Esophagus muscularis mucosa (tissue), 3 donors: Measurements from ENCODE around the gene FKBP8.

Experiments used
- CTCF ChIP-seq, 3 experiments: fragments of 200-600 bp in 2 of 3; fragments of 450-650 bp in 1 of 3; sonication (generic) in 2 of 3; IDR thresholded peaks; one replicate each; pipeline ENCODE4 v1.5.1; 2017 to 2019; ENCODE audit warnings: antibody characterized with exemption in 3 of 3, mild to moderate bottlenecking in 2 of 3, moderate library complexity in 1 of 3
- POLR2A ChIP-seq: fragments of 450-650 bp; IDR thresholded peaks from one replicate; pipeline ENCODE4 v1.6.1; 2017; ENCODE audit warnings: antibody characterized with exemption, moderate library complexity, mild to moderate bottlenecking, low read depth
- POLR2AphosphoS5 ChIP-seq, 2 donors: sonication (generic); formaldehyde crosslinking; IDR thresholded peaks; one replicate each; pipeline ENCODE4 v1.6.1; 2017; ENCODE audit warnings: antibody characterized with exemption in 2 of 2

GRCh38 chr19:18489627-18490184, 53.7 kb downstream of the FKBP8 start:
- TF ChIP-seq CTCF (IDR thresholded peaks at IDR 0.05) = no peak
- no peak for TF ChIP-seq POLR2A
- TF ChIP-seq POLR2AphosphoS5 (IDR thresholded peaks at IDR 0.05) = no peak
